Motor neuron (in vitro differentiated cells): ENCODE measurements around the gene HTR3D. TPM values are rescaled to one million over a fixed set of nuclear protein-coding genes. Genes with fewer than 3 reads are reported as not detected.

Source experiments
- ATAC-seq, 8 experiments: fragments of 200-7000 bp; cut with Tn5 transposase; replicated peaks in 6 of 8; 2 replicates each; pipeline ENCODE4 v1.8.0; 2021; ENCODE audit warnings: mild to moderate bottlenecking in 8 of 8, moderate library complexity in 8 of 8
- H3K27ac ChIP-seq, 2 donors: fragments of 250-450 bp; sonication (Bioruptor Pico); 2 replicates each; pipeline ENCODE4 v1.9.0; 2021; ENCODE audit warnings: antibody characterized with exemption in 2 of 2, mild to moderate bottlenecking in 2 of 2, moderate library complexity in 1 of 2
- H3K4me1 ChIP-seq, 2 donors: fragments of 250-450 bp; sonication (Bioruptor Pico); replicated peaks in 1 of 2; 2 replicates each; pipeline ENCODE4 v1.6.1; 2021; ENCODE audit warnings: antibody characterized with exemption in 2 of 2, mild to moderate bottlenecking in 2 of 2, moderate library complexity in 1 of 2
- H3K4me3 ChIP-seq, 5 donors: fragments of 250-450 bp; sonication (Bioruptor Pico); 2 replicates each; pipeline ENCODE4 v1.9.0; 2021; ENCODE audit warnings: antibody characterized with exemption in 5 of 5, mild to moderate bottlenecking in 5 of 5, moderate library complexity in 4 of 5
- WGBS, 10 experiments: fragments of 450-650 bp; shearing (Covaris generic); methylation state at CpG; one replicate each; pipeline ENCODE4 v1.0.0; 2022; 5-methylcytosine and 5-hydroxymethylcytosine counted together
- in situ Hi-C, 9 experiments: fragments of 400-800 bp; cut with MboI; loops; one replicate each; pipeline ENCODE4 v1.15.0; 2021; ENCODE audit warnings: low sequenced_read_pairs in 9 of 9, low pct_unique_long_range_greater_than_20kb in 2 of 9; ENCODE audit not compliant: unreplicated experiment in 9 of 9
- total RNA-seq, 8 experiments: library from RNA; unstranded; fragments of 300-600 nt; gene quantifications; 2 replicates each; pipeline versions ENCODE4 v1.2.3 to v1.2.4, GENCODE V29; 2022

HTR3D gene, protein sequence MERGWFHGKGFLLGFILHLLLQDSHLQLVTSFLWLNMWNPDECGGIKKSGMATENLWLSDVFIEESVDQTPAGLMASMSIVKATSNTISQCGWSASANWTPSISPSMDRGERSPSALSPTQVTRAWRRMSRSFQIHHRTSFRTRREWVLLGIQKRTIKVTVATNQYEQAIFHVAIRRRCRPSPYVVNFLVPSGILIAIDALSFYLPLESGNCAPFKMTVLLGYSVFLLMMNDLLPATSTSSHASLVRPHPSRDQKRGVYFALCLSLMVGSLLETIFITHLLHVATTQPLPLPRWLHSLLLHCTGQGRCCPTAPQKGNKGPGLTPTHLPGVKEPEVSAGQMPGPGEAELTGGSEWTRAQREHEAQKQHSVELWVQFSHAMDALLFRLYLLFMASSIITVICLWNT
- total RNA-seq: not detected

DNA sequence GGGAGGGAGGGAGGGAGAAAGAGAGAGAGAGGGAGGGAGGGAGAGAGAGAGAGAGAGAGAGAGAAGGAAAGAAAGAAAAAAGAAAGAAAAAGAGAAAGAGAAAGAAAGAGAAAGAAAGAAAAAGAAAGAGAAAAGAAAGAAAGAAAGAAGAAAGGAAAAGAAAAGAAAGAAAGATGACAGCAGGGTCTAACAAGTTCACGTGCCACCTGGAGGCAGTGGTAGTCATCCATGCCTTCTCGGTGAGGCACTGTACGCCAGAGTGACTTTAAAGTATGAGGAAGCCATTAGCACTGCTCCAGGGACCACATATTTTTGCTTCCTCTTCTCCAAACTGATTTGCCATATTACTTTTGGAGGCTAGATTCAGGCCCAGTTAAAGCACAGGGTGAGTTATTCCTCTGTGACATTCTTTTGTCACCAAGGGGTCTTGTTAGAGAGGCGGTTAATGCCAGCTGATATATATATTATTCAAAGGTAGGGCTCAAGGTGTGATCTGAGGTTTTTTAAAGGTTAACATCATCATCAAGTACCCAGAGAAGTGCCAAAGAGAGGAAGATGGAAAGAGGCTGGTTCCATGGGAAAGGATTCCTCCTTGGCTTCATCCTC, at the start of gene HTR3D:
TSS of gene HTR3D (plus strand) at position 556 of the 606 bp plus-strand sequence. CDS start at position 556, 0 bp downstream.
- in situ Hi-C loops: no loop called here
- no peak within 1 kb of the TSS for H3K4me3 ChIP-seq
- 28 to 100% (median 62%) methylated on average over 1 to 4 of the region's 4 CpGs; no CpG with 5 or more reads in 1 of the 10 experiments for WGBS, 10 experiments
- no peak for ATAC-seq
- H3K4me1 ChIP-seq: no peaks in the 10 kb centered on the region
- H3K27ac ChIP-seq: no peak within 1 kb of the TSS

DNA sequence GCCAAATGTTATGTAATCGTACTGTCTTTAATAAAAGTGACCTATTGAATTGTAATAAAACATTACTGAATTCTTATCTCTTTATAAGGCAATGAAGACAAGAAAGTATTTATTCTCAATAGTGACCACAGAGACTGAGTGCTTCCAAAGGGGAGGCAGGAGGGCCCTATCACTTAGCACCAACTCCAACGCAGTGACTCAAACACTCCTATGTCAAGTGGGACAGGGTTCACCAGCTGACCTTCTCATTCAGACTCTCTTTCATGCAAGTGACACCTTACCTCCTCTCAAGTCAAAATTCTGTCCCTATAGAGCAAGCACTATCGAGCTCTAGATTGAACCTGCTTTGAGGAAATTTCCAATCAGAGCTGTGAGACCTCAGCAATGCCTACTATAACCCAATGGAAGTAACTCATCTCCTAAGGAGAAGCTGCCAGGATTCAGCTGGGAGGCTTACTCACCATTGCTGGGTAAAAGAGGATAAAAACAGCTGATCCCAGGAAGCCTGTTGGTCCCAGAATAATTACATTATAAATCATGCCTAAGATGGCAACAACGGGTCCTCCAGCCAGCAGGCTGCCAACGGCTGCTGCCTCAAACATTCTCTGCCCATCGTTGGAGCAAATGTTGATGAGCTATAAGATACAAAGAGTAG, 49.4 kb upstream of the HTR3D start:
- peak in 4 of 8 experiments; percentile 31 to 86 (median 62) for ATAC-seq
- Histone ChIP-seq H3K4me3 (no peak overlapping the region), H3K4me1 (peaks cover 4 to 20% of the 10 kb centered on the region in 2 donors), H3K27ac (no peak overlapping the region)
- 62 to 100% (median 76%) methylated on average over 1 to 6 of the region's 6 CpGs; no CpG with 5 or more reads in 2 of the 10 experiments for WGBS, 10 experiments
- in situ Hi-C loops: no loop called here

DNA sequence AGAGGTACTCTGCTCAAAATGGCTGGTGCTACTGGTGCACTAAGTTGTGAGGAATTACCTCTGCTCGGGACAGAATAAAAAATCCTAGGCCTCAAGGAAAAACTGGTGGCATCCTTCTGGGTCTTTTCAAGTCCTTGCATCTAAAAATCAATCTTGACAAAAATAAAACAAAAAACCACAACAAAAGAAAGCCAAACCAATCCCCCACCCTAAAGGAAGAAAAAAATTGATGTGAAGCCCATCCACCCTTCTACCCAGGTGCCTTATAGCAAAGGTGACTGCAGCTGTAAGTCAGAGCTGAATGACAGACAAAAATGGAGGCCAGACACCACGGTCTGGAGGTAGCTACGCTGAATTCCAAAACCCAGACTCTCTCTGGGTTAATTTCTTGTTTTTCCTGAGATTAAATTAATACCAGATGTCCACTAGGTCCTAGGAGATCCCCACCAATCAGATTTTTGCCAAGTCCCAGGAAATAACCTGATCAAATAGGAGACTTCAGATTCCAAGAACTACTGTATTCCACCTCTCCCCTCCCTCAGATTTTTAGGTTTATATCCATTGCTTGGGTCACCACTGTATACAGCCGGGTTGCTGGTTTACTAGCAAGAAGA, 47.3 kb upstream of the HTR3D start:
- WGBS, 10 experiments: 56 to 100% (median 91%) methylated on average over 1 to 4 of the region's 4 CpGs
- Histone ChIP-seq H3K4me3 (no peak overlapping the region), H3K4me1 (peaks cover 4 to 20% of the 10 kb centered on the region in 2 donors), H3K27ac (no peak overlapping the region)
- ATAC-seq: no peak
- in situ Hi-C loops: no loop called here

DNA sequence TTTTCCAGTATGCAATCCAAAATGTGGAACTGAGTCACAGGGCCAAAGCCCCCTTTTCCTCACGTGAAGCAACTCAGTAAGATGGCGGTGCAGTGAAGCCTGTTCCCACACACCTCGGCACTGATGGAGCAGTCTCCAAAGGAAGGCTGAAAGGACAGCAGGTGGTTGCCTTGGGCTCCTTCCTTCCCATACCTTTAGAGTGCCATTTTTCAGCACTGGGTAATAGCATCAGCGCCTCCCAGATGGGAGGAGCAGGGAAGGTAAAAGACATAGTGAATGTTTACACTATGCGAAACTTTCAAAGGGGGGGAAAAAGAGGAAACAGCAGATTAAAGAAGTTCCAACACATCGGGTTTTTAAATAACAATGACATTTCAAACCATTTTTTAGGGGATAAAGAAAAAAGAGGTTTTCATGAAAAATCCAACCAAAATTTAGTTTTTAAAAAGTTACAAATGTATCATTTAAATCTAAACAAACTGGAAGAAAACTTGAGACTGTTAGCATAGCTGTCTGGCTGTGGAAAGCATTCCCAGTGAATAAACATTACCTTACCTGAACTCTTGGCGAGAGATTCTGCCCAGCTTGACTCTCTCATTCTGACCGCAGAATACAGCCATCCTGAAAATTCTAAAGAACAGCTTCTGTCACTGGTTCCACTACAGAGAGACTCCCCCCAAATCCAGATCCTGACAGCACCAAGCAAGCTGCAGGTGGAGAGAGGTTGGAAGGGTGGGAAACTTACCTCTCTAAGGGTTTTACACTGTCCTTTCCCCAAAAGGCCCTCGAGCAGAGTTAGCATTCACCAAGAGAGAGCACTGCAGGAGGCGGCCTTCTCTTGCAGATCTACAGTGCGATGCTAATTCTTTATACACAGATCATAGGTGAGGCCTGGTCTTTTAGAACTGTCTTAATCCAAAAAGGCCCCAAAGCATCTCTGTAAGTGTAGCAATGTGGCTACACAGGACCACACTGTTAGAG, 46.5 kb upstream of the HTR3D start:
- no peak for ATAC-seq
- Histone ChIP-seq H3K27ac (no peak overlapping the region), H3K4me3 (no peak overlapping the region), H3K4me1 (peaks cover 4 to 20% of the 10 kb centered on the region in 2 donors)
- in situ Hi-C loops: no loop called here
- WGBS, 10 experiments: 76 to 97% (median 87%) methylated on average over 2 to 10 of the region's 11 CpGs

DNA sequence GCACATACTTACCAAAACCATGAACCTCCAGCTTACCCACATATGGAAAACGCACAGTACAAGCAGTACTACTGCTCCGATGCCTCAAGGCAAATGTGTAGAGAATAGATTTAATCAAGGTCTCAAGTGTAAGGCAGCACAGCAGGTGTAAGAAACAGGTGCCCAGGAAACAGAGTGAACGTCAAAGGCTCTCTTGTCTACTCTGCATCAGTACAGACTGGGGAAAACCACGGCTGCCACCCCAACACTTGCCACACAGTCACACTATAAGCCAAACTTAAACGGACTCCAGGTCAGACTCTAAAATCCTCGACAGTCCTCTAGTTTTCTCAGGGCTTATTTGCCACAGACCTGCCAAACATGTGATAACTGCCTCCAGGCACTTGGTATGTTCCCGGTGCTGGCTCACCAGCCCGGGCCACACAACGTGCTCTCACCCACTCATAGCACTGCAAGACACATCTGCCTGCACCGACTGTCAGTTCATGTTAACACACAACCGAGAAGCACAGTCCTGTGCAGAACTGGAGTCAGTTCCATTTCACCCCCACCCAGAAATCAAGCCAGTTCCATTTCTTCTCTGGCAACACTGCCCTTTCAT, 44.4 kb upstream of the HTR3D start:
- in situ Hi-C loops: no loop called here
- H3K4me1 ChIP-seq: peaks cover 0 to 10% of the 10 kb centered on the region in 2 donors
- H3K4me3 ChIP-seq: no peak overlapping the region
- 77 to 100% (median 93%) methylated on average over 2 to 10 of the region's 11 CpGs; no CpG with 5 or more reads in 1 of the 10 experiments for WGBS, 10 experiments
- H3K27ac ChIP-seq: no peak overlapping the region
- ATAC-seq: no peak

DNA sequence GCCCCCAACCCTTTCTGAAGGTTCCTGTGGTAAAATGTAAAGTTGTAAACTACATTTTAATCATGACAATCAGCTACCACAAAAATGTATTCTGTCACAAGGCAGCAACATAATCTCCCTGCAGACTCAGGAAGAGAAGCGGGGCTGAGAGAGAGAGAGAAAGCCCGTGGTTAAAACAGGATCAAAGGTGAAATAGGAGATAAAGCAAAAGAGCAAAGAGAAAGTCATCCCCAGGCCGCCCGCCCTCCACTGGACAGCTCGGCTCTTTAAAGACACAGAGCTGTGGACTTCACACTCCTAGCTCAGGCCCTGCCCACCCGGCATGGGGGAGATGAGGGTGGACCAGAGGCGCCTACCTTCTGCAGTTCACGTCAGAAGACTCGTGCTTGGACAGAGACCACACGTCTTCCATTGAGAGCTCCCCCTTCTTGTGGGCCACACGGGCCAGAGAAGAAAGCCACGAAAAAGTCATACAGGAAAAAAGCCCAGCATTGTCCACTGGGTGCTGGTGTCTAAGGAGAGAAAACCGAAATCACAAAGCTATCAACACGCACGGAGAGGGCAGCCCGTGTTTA, 43.2 kb upstream of the HTR3D start:
- H3K4me1 ChIP-seq: no peaks in the 10 kb centered on the region
- 80 to 100% (median 89%) methylated on average over 2 to 12 of the region's 16 CpGs; no CpG with 5 or more reads in 4 of the 10 experiments for whole genome bisulfite sequencing, 10 experiments
- H3K4me3 ChIP-seq: no peak overlapping the region
- in situ Hi-C loops: no loop called here
- H3K27ac ChIP-seq: no peak overlapping the region
- ATAC-seq: no peak

DNA sequence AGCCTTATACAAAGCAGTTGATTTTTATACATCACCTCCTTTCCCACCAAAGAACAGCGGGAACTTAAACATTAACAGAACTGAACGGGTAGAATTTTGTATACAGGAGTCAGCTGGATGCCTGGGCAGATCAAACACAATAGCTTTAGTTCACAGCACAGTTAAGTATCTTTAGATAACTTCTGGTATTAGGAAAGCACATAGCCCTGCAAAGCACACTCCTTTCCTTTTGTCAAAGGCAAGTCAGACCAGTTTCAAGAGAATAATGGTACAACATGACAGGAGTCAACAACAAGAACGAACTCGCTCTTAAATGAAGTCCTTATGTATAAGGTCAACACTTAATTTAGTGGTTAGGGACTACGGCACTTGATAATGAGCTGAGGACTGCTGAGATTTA, 40.1 kb upstream of the HTR3D start:
- in situ Hi-C loops: no loop called here
- WGBS, 10 experiments: 50 to 100% (median 69%) methylated on average over 3 to 5 of the region's 5 CpGs; no CpG with 5 or more reads in 1 of the 10 experiments
- no peak overlapping the region for H3K27ac ChIP-seq
- H3K4me1 ChIP-seq: no peaks in the 10 kb centered on the region
- ATAC-seq: no peak
- no peak overlapping the region for H3K4me3 ChIP-seq

DNA sequence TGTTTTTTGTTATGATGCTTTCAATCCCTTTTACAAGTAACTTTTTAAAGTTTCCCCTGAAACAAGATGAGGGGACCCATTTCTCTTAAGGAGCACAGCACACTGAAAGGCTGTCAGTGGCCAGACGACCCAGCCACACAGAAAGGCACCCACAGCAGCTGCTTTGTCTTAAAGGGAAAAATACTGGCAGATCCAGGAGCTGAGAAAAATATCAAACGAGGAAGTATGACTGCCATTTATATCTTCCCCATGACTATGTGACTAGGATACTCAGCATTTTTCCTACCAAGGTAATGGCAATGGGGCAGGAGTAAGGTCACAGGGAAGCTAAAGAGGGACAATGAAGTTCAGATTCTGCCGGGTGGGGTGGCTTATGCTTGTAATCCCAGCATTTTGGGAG, 29.8 kb upstream of the HTR3D start:
- 20 to 100% (median 80%) methylated on average over 1 to 3 of the region's 3 CpGs; no CpG with 5 or more reads in 5 of the 10 experiments for WGBS, 10 experiments
- no peak for ATAC-seq

DNA sequence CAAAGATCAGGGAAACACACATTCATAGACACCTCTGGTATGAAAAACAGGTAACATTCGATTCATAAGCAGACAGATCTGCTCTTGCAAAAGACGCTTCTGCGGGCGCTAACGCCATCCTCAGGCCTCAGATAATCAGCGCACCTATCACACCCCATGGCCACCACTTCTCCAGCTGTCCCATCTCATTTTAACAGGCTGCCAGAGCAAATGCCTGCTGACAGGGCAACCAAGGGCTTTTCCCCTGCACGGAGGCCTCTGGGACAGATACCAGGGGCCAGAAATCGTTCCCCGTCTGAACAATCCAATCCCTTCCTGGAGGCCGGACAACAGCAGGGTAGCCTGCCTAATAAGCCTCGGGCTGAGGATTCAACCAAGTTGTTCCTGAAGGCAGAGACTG, 29.1 kb upstream of the HTR3D start:
- WGBS, 10 experiments: 97 to 100% (median 100%) methylated on average over 1 to 11 of the region's 11 CpGs; no CpG with 5 or more reads in 5 of the 10 experiments

More for the DNA sequence above, 29.8 kb upstream of the HTR3D start:
- Histone ChIP-seq H3K4me3 (no peak overlapping the region), H3K27ac (no peak overlapping the region), H3K4me1 (peaks cover 0 to 2% of the 10 kb centered on the region in 2 donors)
- in situ Hi-C loops: loop anchor here in 1 of 9 experiments (25.0 kb wide), 1 partner anchor 286 kb away; the partner anchor contains the start of genes ECE2 and PSMD2

DNA sequence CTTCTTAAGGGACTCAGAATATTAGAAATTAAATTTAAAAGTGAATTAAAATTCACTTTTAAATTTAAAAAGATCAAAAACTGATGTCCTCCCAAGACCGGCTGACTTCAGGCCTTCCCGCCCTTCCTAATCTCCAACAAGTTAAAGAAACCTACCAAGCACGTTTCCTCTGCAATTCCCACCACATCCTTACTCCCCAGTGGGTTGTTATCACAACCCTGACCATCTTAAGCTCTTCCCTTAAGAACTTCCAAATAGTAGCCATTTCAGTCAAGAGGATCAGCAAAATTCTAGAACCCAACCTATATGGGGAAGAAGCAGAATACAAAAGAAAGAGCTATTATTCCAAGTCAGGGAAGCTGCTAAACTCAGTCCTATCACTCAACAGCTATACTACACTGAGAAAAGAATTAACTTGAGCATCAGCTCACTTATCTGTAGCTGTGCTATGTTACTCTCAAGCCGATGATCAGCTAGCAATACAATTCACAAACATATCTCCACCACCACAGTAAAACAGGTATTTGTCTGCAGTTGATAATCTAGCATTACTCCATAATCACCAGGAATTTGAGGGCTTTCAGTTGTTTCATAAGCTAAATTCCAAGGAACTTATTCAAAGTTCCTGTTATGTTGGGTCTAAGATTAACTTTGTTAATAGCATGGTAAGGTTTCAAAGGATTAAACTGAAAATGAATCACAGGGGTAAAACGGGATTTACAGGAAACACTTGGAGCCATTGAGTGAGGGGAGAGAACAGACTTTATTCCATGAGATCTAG, 28.2 kb upstream of the HTR3D start:
- 81 to 100% (median 91%) methylated on average over 1 to 5 of the region's 5 CpGs for WGBS, 10 experiments
- no peak overlapping the region for H3K4me3 ChIP-seq
- in situ Hi-C loops: loop anchor here in 1 of 9 experiments (25.0 kb wide), 1 partner anchor 284 kb away; the partner anchor contains the start of genes ECE2 and PSMD2
- H3K4me1 ChIP-seq: peaks cover 0 to 2% of the 10 kb centered on the region in 2 donors
- no peak overlapping the region for H3K27ac ChIP-seq
- ATAC-seq: no peak

More for the DNA sequence above, 29.1 kb upstream of the HTR3D start:
- H3K27ac ChIP-seq: no peak overlapping the region
- no peak for ATAC-seq
- no peak overlapping the region for H3K4me3 ChIP-seq
- H3K4me1 ChIP-seq: peaks cover 0 to 2% of the 10 kb centered on the region in 2 donors
- in situ Hi-C loops: loop anchor here in 1 of 9 experiments (25.0 kb wide), 1 partner anchor 285 kb away; the partner anchor contains the start of genes ECE2 and PSMD2
